HepG2 (cell line): Measurements from ENCODE around the gene ATP6V0A1. TPM values are rescaled to one million over a fixed set of nuclear protein-coding genes. Genes with fewer than 3 reads are reported as not detected.
A peak's percentile ranks its signal among the peaks of the same experiment; 100 is the strongest.

ENCODE experiments used
- BCLAF1 ChIP-seq: fragments of 450-650 bp; IDR thresholded peaks from 2 replicates; pipeline ENCODE4 v1.6.1; 2017; ENCODE audit warnings: mild to moderate bottlenecking
- ERF ChIP-seq: IDR thresholded peaks from 2 replicates; pipeline ENCODE4 v1.6.1; 2018; ENCODE audit warnings: missing biosample characterization, missing genetic modification reagents
- HCFC1 ChIP-seq: fragments of 150-350 bp; IDR thresholded peaks from 2 replicates; pipeline ENCODE4 v1.6.1; 2014; ENCODE audit warnings: low read depth, low read length
- HNRNPLL ChIP-seq: fragments of 200-400 bp; formaldehyde crosslinking; IDR thresholded peaks from 2 replicates; pipeline ENCODE4 v1.6.1; 2017; ENCODE audit warnings: mild to moderate bottlenecking, low read depth, low read length; ENCODE audit not compliant: poor library complexity, severe bottlenecking
- JUNB ChIP-seq: sonication (generic); formaldehyde crosslinking; IDR thresholded peaks from 2 replicates; pipeline ENCODE4 v1.8.0; 2022; ENCODE audit warnings: missing genetic modification reagents, mild to moderate bottlenecking, borderline replicate concordance
- KLF12 ChIP-seq: sonication (generic); formaldehyde crosslinking; IDR thresholded peaks from 2 replicates; pipeline ENCODE4 v1.4.0; 2020; ENCODE audit warnings: missing genetic modification reagents, borderline replicate concordance
- MTF1 ChIP-seq: sonication (generic); formaldehyde crosslinking; IDR thresholded peaks from 2 replicates; pipeline ENCODE4 v1.5.0; 2020; ENCODE audit warnings: missing genetic modification reagents
- PRPF4 ChIP-seq: fragments of 200-400 bp; formaldehyde crosslinking; IDR thresholded peaks from 2 replicates; pipeline ENCODE4 v1.6.1; 2016; ENCODE audit warnings: low read length, low read depth; ENCODE audit not compliant: poor library complexity, severe bottlenecking
- RELA ChIP-seq: sonication (generic); formaldehyde crosslinking; IDR thresholded peaks from 2 replicates; pipeline ENCODE4 v1.4.0; 2020; ENCODE audit warnings: missing genetic modification reagents
- SKI ChIP-seq: fragments of 450-650 bp; IDR thresholded peaks from one replicate; pipeline ENCODE4 v1.6.1; 2018; ENCODE audit warnings: mild to moderate bottlenecking; ENCODE audit not compliant: partially characterized antibody
- SOX13 ChIP-seq, 3 experiments: fragments of 450-650 bp in 1 of 3; sonication (generic) in 1 of 3; formaldehyde crosslinking in 1 of 3; IDR thresholded peaks in 2 of 3; conservative IDR thresholded peaks in 1 of 3; 2 replicates each; pipeline versions ENCODE4 v1.5.0 to v1.6.1; 2016 to 2020; ENCODE audit warnings: antibody characterized with exemption in 1 of 3, mild to moderate bottlenecking in 1 of 3, missing compliant biosample characterization in 1 of 3, missing genetic modification reagents in 1 of 3, moderate library complexity in 1 of 3
- TAF15 ChIP-seq: fragments of 200-400 bp; formaldehyde crosslinking; IDR thresholded peaks from one replicate; pipeline ENCODE4 v1.6.1; 2018; ENCODE audit warnings: mild to moderate bottlenecking, low read depth, low read length; ENCODE audit not compliant: poor library complexity, severe bottlenecking
- ZKSCAN8 ChIP-seq: IDR thresholded peaks from 2 replicates; pipeline ENCODE4 v1.6.1; 2016; ENCODE audit warnings: borderline replicate concordance, missing genetic modification reagents, missing compliant biosample characterization
- ZNF136 ChIP-seq: sonication (generic); formaldehyde crosslinking; IDR thresholded peaks from 2 replicates; pipeline ENCODE4 v1.8.1; 2022; ENCODE audit warnings: low read depth, mild to moderate bottlenecking, moderate library complexity, missing genetic modification reagents
- ZNF296 ChIP-seq: sonication (generic); formaldehyde crosslinking; conservative IDR thresholded peaks from 2 replicates; pipeline ENCODE4 v1.5.0; 2020; ENCODE audit warnings: mild to moderate bottlenecking, missing genetic modification reagents
- ZNF3 ChIP-seq: IDR thresholded peaks from 2 replicates; pipeline ENCODE4 v1.7.0; 2017; ENCODE audit warnings: inconsistent platforms
- ZNF354B ChIP-seq: sonication (generic); formaldehyde crosslinking; IDR thresholded peaks from 2 replicates; pipeline ENCODE4 v1.8.0; 2022; ENCODE audit warnings: mild to moderate bottlenecking, missing genetic modification reagents
- ZNF446 ChIP-seq: sonication (generic); formaldehyde crosslinking; IDR thresholded peaks from 2 replicates; pipeline ENCODE4 v1.5.0; 2020; ENCODE audit warnings: mild to moderate bottlenecking, missing genetic modification reagents
- ZNF460 ChIP-seq: sonication (generic); formaldehyde crosslinking; IDR thresholded peaks from 2 replicates; pipeline ENCODE4 v1.5.1; 2020; ENCODE audit warnings: missing genetic modification reagents, mild to moderate bottlenecking, borderline replicate concordance
- ZNF580 ChIP-seq: IDR thresholded peaks from 2 replicates; pipeline ENCODE4 v1.6.1; 2016; ENCODE audit warnings: low read depth, borderline replicate concordance
- ZNF597 ChIP-seq: sonication (generic); formaldehyde crosslinking; IDR thresholded peaks from 2 replicates; pipeline ENCODE4 v1.5.0; 2020; ENCODE audit warnings: missing genetic modification reagents
- ZNF724P ChIP-seq: sonication (generic); formaldehyde crosslinking; IDR thresholded peaks from 2 replicates; pipeline ENCODE4 v1.8.0; 2022; ENCODE audit warnings: missing genetic modification reagents, borderline replicate concordance
- ZNF746 ChIP-seq: sonication (generic); formaldehyde crosslinking; IDR thresholded peaks from 2 replicates; pipeline ENCODE4 v1.8.0; 2022; ENCODE audit warnings: mild to moderate bottlenecking, missing genetic modification reagents
- ZNF747 ChIP-seq: sonication (generic); formaldehyde crosslinking; IDR thresholded peaks from 2 replicates; pipeline ENCODE4 v1.8.1; 2023; ENCODE audit warnings: missing genetic modification reagents, mild to moderate bottlenecking, borderline replicate concordance
- ZNF772 ChIP-seq: sonication (generic); formaldehyde crosslinking; IDR thresholded peaks from 2 replicates; pipeline ENCODE4 v1.5.0; 2020; ENCODE audit warnings: mild to moderate bottlenecking, missing genetic modification reagents
- ZNF790 ChIP-seq: sonication (generic); formaldehyde crosslinking; IDR thresholded peaks from 2 replicates; pipeline ENCODE4 v1.8.0; 2022; ENCODE audit warnings: missing genetic modification reagents, mild to moderate bottlenecking, borderline replicate concordance
- polyA plus RNA-seq, 8 experiments: library from polyadenylated mRNA; depleted of rRNA in 3 of 8; stranded (reverse) in 7 of 8; unstranded in 1 of 8; fragments of >200 nt; fragmentation: Illumina TruSeq in 4 of 8; extraction: Trizol in 4 of 8; gene quantifications; 2 replicates each; pipeline versions ENCODE4 v1.2.1 to v1.2.3, GENCODE V29; 2011 to 2016; ENCODE audit warnings: low read depth in 4 of 8, missing spikeins in 1 of 8, mixed read lengths in 1 of 8; ENCODE audit not compliant: insufficient read depth in 1 of 8
- total RNA-seq, 5 experiments: library from RNA; depleted of rRNA; stranded (reverse); fragments of >200 nt; fragmentation: Illumina TruSeq; extraction: Trizol; gene quantifications; 2 replicates each; pipeline ENCODE4 v1.2.3, GENCODE V29; 2016; ENCODE audit warnings: low read depth in 1 of 5

Gene ATP6V0A1
- total and polyA plus RNA-seq, 2 of the 13 experiments (the other 11 are each of a cell fraction or from before 2014, with no cell fraction given), result 27.9 to 54.1 TPM

- no peak for TF ChIP-seq SOX13 (IDR thresholded peaks at IDR 0.05)
- 0 out of 4 replicates have a peak, but pooled peaks of 1 of the 2 experiments have one; percentile 10 for TF ChIP-seq SOX13 (CRISPR knock-in tag; conservative IDR thresholded peaks at IDR 0.05 in 1 of 2, IDR thresholded peaks at IDR 0.05 in 1 of 2)
- peak; percentile 61; the same call in 1 of the 2 replicates for TF ChIP-seq MTF1
- TF ChIP-seq BCLAF1, result no peak
- TF ChIP-seq PRPF4, result no peak
- no peak for TF ChIP-seq HNRNPLL
- TF ChIP-seq RELA (CRISPR knock-in tag), result no peak
- TF ChIP-seq ZNF354B (CRISPR knock-in tag), result no peak
- TF ChIP-seq ZKSCAN8 (CRISPR knock-in tag), result no peak
- TF ChIP-seq ZNF790 (CRISPR knock-in tag), result no peak
- no peak for TF ChIP-seq ZNF747 (CRISPR knock-in tag)
- TF ChIP-seq ZNF772, result no peak; the same call in 1 of the 2 replicates
- TF ChIP-seq HCFC1, result no peak
- no peak for TF ChIP-seq JUNB (CRISPR knock-in tag)
- TF ChIP-seq ERF (CRISPR knock-in tag), result no peak
- no peak; the same call in 1 of the 2 replicates for TF ChIP-seq ZNF446 (CRISPR knock-in tag)
- TF ChIP-seq ZNF3, result no peak; the same call in 1 of the 2 replicates
- 0 out of 2 replicates have a peak, but pooled peaks have one; percentile 22 for TF ChIP-seq ZNF597
- TF ChIP-seq ZNF746 (CRISPR knock-in tag), result no peak
- TF ChIP-seq ZNF724P (CRISPR knock-in tag), result peak; percentile 89; the same call in 1 of the 2 replicates
- TF ChIP-seq ZNF580 (CRISPR knock-in tag), result no peak; the same call in 1 of the 2 replicates
- TF ChIP-seq ZNF460 (CRISPR knock-in tag), result no peak
- peak; percentile 10 for TF ChIP-seq SKI
- no peak for TF ChIP-seq KLF12 (CRISPR knock-in tag)
- TF ChIP-seq TAF15, result no peak
- no peak; the same call in 1 of the 2 replicates for TF ChIP-seq ZNF296 (CRISPR knock-in tag)
- TF ChIP-seq ZNF136 (CRISPR knock-in tag), result no peak
These were observed 103.9 kb downstream of the ATP6V0A1 start (continued) for GRCh38 chr17:42562388-42563142.
